K562 (cell line): ENCODE measurements around the gene TAF15. TPM values are rescaled to one million over a fixed set of nuclear protein-coding genes. Genes with fewer than 3 reads are reported as not detected.

Source experiments
- ATAC-seq: fragments of 200-7000 bp; cut with Tn5 transposase; 3 replicates; pipeline ENCODE4 v1.9.1; 2020; ENCODE audit warnings: moderate library complexity
- BruUV-seq: library from RNA; stranded (reverse); fragments of 400-500 nt; replicated peaks from 2 replicates; lab custom pipeline; 2021; lab: Mats Ljungman, UMichigan
- CTCF ChIA-PET: fragments of 300-600 bp; formaldehyde crosslinking; extraction: SDS; loops from one replicate; lab custom pipeline; 2021; ENCODE audit warnings: low intra/inter-chr PET ratio; lab: Yijun Ruan, JAX
- POLR2A ChIA-PET: fragments of 300-600, 350-650 bp; sonication (Branson Sonifier 250); formaldehyde crosslinking; extraction: SDS; loops from one replicate; lab custom pipeline; 2021; ENCODE audit warnings: antibody characterized with exemption, inconsistent platforms; lab: Yijun Ruan, JAX
- DNase-seq, 4 experiments: peaks; one replicate each; pipeline versions ENCODE4 v3.0.0 to v3.0.0-alpha.2; 2011 to 2018; ENCODE audit warnings: low spot score in 3 of 4, mixed read lengths in 3 of 4; ENCODE audit errors: extremely low read depth in 1 of 4
- FAIRE-seq: peaks from 2 replicates; lab custom pipeline; 2011; peaks lifted over from hg19 to GRCh38; lab: Jason Lieb, UNC
- H2AFZ ChIP-seq: 2 replicates; pipeline ENCODE4 v1.6.0; 2011; ENCODE audit warnings: low read depth, low read length, control low read depth, inconsistent platforms
- H3K27ac ChIP-seq: fragments of 200-600 bp; 3 replicates; pipeline ENCODE4 v1.8.0; 2011; ENCODE audit warnings: low read depth, mild to moderate bottlenecking, control low read depth, inconsistent platforms, low read length, moderate library complexity, mixed read lengths; ENCODE audit errors: extremely low read depth
- H3K27me3 ChIP-seq, 2 experiments: fragments of 300-600 bp in 1 of 2; 2 replicates in 1 of 2; 3 replicates in 1 of 2; pipeline versions ENCODE4 v1.6.0 to v1.8.0; 2011; ENCODE audit warnings: inconsistent platforms in 2 of 2, low read length in 2 of 2, mild to moderate bottlenecking in 1 of 2, mixed read lengths in 1 of 2, moderate library complexity in 1 of 2; ENCODE audit not compliant: control insufficient read depth in 2 of 2, insufficient read depth in 2 of 2
- H3K36me3 ChIP-seq: fragments of 300-600 bp; 3 replicates; pipeline ENCODE4 v1.8.0; 2011; ENCODE audit warnings: mild to moderate bottlenecking, low read length, inconsistent platforms; ENCODE audit not compliant: control insufficient read depth, insufficient read depth
- H3K4me1 ChIP-seq, 2 experiments: fragments of 200-600 bp in 1 of 2; replicated peaks in 1 of 2; 2 replicates in 1 of 2; 3 replicates in 1 of 2; pipeline versions ENCODE4 v1.5.1 to v1.8.0; 2011; ENCODE audit warnings: inconsistent platforms in 2 of 2, low read length in 2 of 2, mild to moderate bottlenecking in 1 of 2, mixed read lengths in 1 of 2, moderate library complexity in 1 of 2; ENCODE audit not compliant: control insufficient read depth in 2 of 2, insufficient read depth in 2 of 2
- H3K4me2 ChIP-seq: 2 replicates; pipeline ENCODE4 v1.6.1; 2011; ENCODE audit warnings: low read length, control low read depth, inconsistent platforms, mixed read lengths; ENCODE audit not compliant: insufficient read depth
- H3K4me3 ChIP-seq: fragments of 200-600 bp; sonication (generic), shearing (Covaris generic); 2 replicates; pipeline ENCODE4 v1.5.1; 2016; ENCODE audit warnings: control low read depth, inconsistent platforms
- H3K79me2 ChIP-seq: fragments of 200-600 bp; 3 replicates; pipeline ENCODE4 v1.8.0; 2011; ENCODE audit warnings: low read length, inconsistent platforms; ENCODE audit not compliant: control insufficient read depth, insufficient read depth
- H3K9ac ChIP-seq, 2 experiments: 2 replicates each; pipeline versions ENCODE4 v1.6.0 to v1.6.1; 2011; ENCODE audit warnings: low read depth in 2 of 2, low read length in 2 of 2, control low read depth in 1 of 2, inconsistent platforms in 1 of 2, mild to moderate bottlenecking in 1 of 2, mixed read lengths in 1 of 2; ENCODE audit not compliant: insufficient read depth in 1 of 2
- H3K9me1 ChIP-seq: one replicate; pipeline ENCODE4 v1.6.0; 2011; ENCODE audit warnings: inconsistent platforms, mild to moderate bottlenecking, low read length, moderate library complexity; ENCODE audit not compliant: control insufficient read depth, insufficient read depth
- H3K9me3 ChIP-seq: replicated peaks from 2 replicates; pipeline ENCODE4 v1.5.1; 2011; ENCODE audit warnings: low read depth, low read length, inconsistent platforms; ENCODE audit not compliant: control insufficient read depth, insufficient read depth
- H4K20me1 ChIP-seq: replicated peaks from 2 replicates; pipeline ENCODE4 v1.6.1; 2011; ENCODE audit warnings: low read length, inconsistent platforms, mixed read lengths; ENCODE audit not compliant: control insufficient read depth, insufficient read depth
- EGR1 ChIP-seq: fragments of 450-650 bp; conservative IDR thresholded peaks from 2 replicates; pipeline ENCODE4 v1.6.1; 2017; ENCODE audit warnings: mild to moderate bottlenecking
- EP300 ChIP-seq: IDR thresholded peaks from 2 replicates; pipeline ENCODE4 v1.6.1; 2012; ENCODE audit warnings: low read length, improper control_type of control experiment
- EZH2 ChIP-seq: IDR thresholded peaks from 2 replicates; pipeline ENCODE4 v1.6.1; 2012; ENCODE audit warnings: low read depth, mild to moderate bottlenecking, inconsistent platforms, low read length, borderline replicate concordance
- HDAC8 ChIP-seq: fragments of 450-650 bp; IDR thresholded peaks from 2 replicates; pipeline ENCODE4 v1.6.1; 2016; ENCODE audit warnings: mild to moderate bottlenecking, missing genetic modification characterization, moderate library complexity, missing compliant biosample characterization
- HMGN3 ChIP-seq: IDR thresholded peaks from 2 replicates; pipeline ENCODE4 v1.6.1; 2011; ENCODE audit warnings: borderline replicate concordance, low read depth, mild to moderate bottlenecking, mixed read lengths, low read length; ENCODE audit not compliant: insufficient read length; ENCODE audit errors: extremely low read depth
- SRF ChIP-seq, 2 experiments: fragments of 250-450, 450-650 bp in 1 of 2; sonication (Bioruptor Pico) in 1 of 2; sonication (generic) in 1 of 2; formaldehyde crosslinking; IDR thresholded peaks; 2 replicates each; pipeline versions ENCODE4 v1.5.0 to v1.5.1; 2020 to 2022; ENCODE audit warnings: mild to moderate bottlenecking in 1 of 2, missing genetic modification reagents in 1 of 2
- ZBTB1 ChIP-seq: sonication (generic); formaldehyde crosslinking; IDR thresholded peaks from 2 replicates; pipeline ENCODE4 v1.8.1; 2023; ENCODE audit warnings: missing genetic modification reagents, low read depth, mild to moderate bottlenecking, borderline replicate concordance
- ZBTB7A ChIP-seq: IDR thresholded peaks from 2 replicates; pipeline ENCODE4 v1.6.1; 2011; ENCODE audit warnings: low read depth, mild to moderate bottlenecking, low read length, moderate library complexity, borderline replicate concordance; ENCODE audit not compliant: control insufficient read depth
- WGBS: fragments of 100-300 bp; shearing (Covaris generic); methylation state at CpG from one replicate; pipeline ENCODE4 v1.1.6; 2016; ENCODE audit warnings: low coverage, mixed read lengths; ENCODE audit not compliant: insufficient coverage; ENCODE audit errors: missing lambda C conversion rate; 5-methylcytosine and 5-hydroxymethylcytosine counted together
- in situ Hi-C: fragments of 300-500 bp; cut with MboI; formaldehyde crosslinking; loops from 4 replicates; pipeline ENCODE4 v1.15.0; 2018; ENCODE audit warnings: inconsistent platforms, mixed read lengths
- intact Hi-C: fragments of 100-400 bp; cut with micrococcal nuclease; formaldehyde crosslinking; loops from 2 replicates; pipeline ENCODE4 v1.14.2; 2022
- polyA plus RNA-seq, 8 experiments: library from polyadenylated mRNA; depleted of rRNA in 4 of 8; stranded (reverse) in 5 of 8; unstranded in 3 of 8; fragments of >200 nt; fragmentation: Nextera tagmentation in 2 of 8; fragmentation: Illumina TruSeq in 1 of 8; extraction: Ambion mirVana in 2 of 8; extraction: Trizol in 1 of 8; gene quantifications; 2 replicates each; pipeline versions ENCODE4 v1.2.1 to v1.2.3, GENCODE V29; 2011 to 2014; ENCODE audit warnings: inconsistent platforms in 1 of 8, missing spikeins in 1 of 8
- total RNA-seq, 7 experiments: library from RNA; depleted of rRNA in 6 of 7; stranded (reverse); fragments of >200 nt in 6 of 7; fragmentation: Illumina TruSeq in 2 of 7; extraction: Trizol in 2 of 7; gene quantifications; 2 replicates each; pipeline versions ENCODE4 v1.2.1 to v1.2.3, GENCODE V29; 2011 to 2021; ENCODE audit warnings: low replicate concordance in 1 of 7
- TF ChIP-seq, protein P1 (sequence below), 2 experiments: IDR thresholded peaks; 2 replicates each; pipeline ENCODE4 v1.6.1; 2011; ENCODE audit warnings: borderline replicate concordance in 1 of 2, control low read depth in 1 of 2, low read depth in 1 of 2, low read length in 1 of 2, mild to moderate bottlenecking in 1 of 2, mixed read lengths in 1 of 2, moderate library complexity in 1 of 2; ENCODE audit not compliant: insufficient read depth in 1 of 2, insufficient read length in 1 of 2, poor library complexity in 1 of 2, severe bottlenecking in 1 of 2; ENCODE audit errors: extremely low read depth in 1 of 2

The TAF15 gene
- total and polyA plus RNA-seq, 9 of the 15 experiments (the other 6 are each of a cell fraction or from before 2014, with no cell fraction given): 4.1 to 272 (median 56.8) TPM

DNA sequence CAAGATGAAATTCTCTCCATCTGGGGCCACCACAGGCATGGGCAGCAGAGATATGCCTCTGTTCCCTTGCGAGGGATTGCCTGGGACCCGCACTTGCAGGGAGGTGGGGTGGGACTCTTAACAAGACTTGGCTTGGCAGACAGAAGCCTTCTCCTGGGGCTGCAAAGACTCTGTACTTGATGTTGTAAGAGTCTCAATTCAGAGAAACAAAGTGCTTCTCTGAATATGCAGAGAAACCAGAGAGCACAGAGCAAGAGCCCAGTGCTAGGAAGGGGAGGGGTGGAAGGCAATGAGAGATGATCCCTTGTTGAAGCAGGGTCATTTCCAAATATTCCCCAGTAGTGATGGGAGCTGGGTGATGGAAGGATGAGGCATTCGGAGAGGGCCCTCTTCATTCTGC, 16.0 kb upstream of the TAF15 start:
- ATAC-seq (no peak), FAIRE-seq (no peak), DNase-seq (peak in 1 of 4 experiments; percentile 4)
- Histone ChIP-seq H3K4me3 (no peak overlapping the region), H3K27ac (no peak overlapping the region), H3K4me2 (no peak overlapping the region), H2AFZ (no peak overlapping the region), H3K79me2 (no peaks in the 10 kb centered on the region), H3K9me3 (no peaks in the 10 kb centered on the region), H3K36me3 (no peaks in the 10 kb centered on the region), H3K9me1 (no peaks in the 10 kb centered on the region), H4K20me1 (peaks cover 4% of the 10 kb centered on the region; the same call in 1 of the 2 replicates), H3K4me1 (peaks cover 0 to 14% of the 10 kb centered on the region in 2 experiments; a peak in 4 of 5 replicates), H3K9ac (no peak overlapping the region), H3K27me3 (peaks cover 53 to 73% of the 10 kb centered on the region in 2 experiments)
- in situ Hi-C loops (no loop called here), intact Hi-C loops (no loop called here)
- no TSS peak for BruUV-seq
- ChIA-PET POLR2A (interaction anchor here (0.7 kb wide), 1 partner anchor 71 kb away, joined by 3 read pairs; no protein-coding TSS in a partner anchor), CTCF (no interaction called here)
- TF ChIP-seq EP300 (no peak), HDAC8 (tag) (no peak)
- 0% methylated on average over 2 of the region's 3 CpGs for WGBS

DNA sequence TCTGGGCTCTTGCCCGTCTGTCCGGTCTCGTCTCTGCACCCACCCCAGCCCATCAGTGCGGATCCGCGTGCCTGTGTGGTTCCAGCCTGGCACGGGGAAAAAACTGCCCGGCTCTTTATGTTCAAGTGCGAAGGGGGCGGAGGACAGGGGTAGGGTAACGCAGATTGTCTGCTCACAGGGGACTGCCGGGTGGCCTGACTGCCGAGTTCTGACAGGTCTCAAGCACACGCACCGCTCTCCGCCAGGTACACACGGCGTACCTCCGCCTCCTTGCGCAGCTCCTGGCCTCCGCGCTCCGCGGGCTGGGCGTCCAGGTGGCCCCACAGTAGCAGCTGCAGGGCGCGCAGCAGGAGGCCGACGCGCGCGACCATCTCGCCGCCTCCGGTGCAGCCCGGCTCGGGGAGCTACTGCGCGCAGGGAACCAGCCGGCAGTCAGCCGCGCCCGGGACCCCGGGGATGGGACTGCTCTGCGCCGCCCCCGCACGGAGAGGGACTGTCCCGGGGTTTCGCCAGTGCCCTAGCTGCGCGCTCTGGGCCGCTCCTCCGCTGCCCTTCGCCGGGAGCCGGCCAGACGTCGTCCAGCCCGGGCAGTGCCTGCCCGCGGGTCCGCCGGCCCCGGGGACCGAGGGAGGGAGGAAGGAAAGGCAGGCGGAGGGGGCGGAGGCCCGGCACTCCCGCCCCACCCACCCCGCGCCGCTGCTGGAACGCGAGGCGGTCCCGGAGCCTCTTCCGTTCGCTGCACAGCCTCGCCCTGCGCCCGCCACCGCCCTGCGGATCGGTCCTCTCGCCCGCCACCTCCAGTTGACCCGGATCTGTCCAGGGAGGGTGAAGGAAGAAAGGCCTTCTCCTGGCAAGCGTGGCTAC, 14.0 kb upstream of the TAF15 start, which contains the start of gene MMP28:
Gene MMP28 (minus strand): TSS at position 635 of the 864 bp plus-strand sequence. CDS start 264 bp downstream, at position 371.
- DNase-seq (peak; percentile 43 to 74 (median 66)), ATAC-seq (peak; percentile 82), FAIRE-seq (no peak)
- WGBS: 7% methylated on average over 42 of the region's 89 CpGs
- peak within 1 kb of the TSS in 1 of 2 experiments; percentile 64; a peak in 2 of 4 replicates for H3K9ac ChIP-seq
- in situ Hi-C loops: no loop called here
- TF ChIP-seq EZH2 (peak; percentile 53; the same call in 1 of the 2 replicates), HMGN3 (no peak), ZBTB7A (0 out of 2 replicates have a peak, but pooled peaks have one; percentile 29), EGR1 (peak; percentile 45), SRF (CRISPR knock-in tag; IDR thresholded peaks at IDR 0.05) (peak in 1 of 2 experiments; percentile 40; a peak in 1 of 4 replicates), ZBTB1 (CRISPR knock-in tag) (no peak)
- TF ChIP-seq, protein P1, sequence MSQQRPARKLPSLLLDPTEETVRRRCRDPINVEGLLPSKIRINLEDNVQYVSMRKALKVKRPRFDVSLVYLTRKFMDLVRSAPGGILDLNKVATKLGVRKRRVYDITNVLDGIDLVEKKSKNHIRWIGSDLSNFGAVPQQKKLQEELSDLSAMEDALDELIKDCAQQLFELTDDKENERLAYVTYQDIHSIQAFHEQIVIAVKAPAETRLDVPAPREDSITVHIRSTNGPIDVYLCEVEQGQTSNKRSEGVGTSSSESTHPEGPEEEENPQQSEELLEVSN (IDR thresholded peaks at IDR 0.05; ENCODE audit: borderline replicate concordance in 1 of 2, extremely low read depth in 1 of 2, insufficient read depth in 1 of 2, insufficient read length in 1 of 2, low read depth in 1 of 2, low read length in 1 of 2, poor library complexity in 1 of 2, severe bottlenecking in 1 of 2): peak in 1 of 2 experiments; percentile 15
- H3K27ac ChIP-seq: no peak within 1 kb of the TSS
- H3K9me3 ChIP-seq: no peaks in the 10 kb centered on the region
- ChIA-PET POLR2A (interaction anchor here (0.7 to 2.0 kb wide), 3 partner anchors 9 to 301 kb away, joined by 4 to 13 read pairs (median 5); partner anchors contain the start of gene TAF15), CTCF (interaction anchor here (0.6 kb wide), 1 partner anchor 31 kb away, joined by 3 read pairs; no protein-coding TSS in a partner anchor)
- peaks cover 4% of the 10 kb centered on the region; the same call in 1 of the 2 replicates for H4K20me1 ChIP-seq
- no TSS peak for BruUV-seq
- peaks cover 48 to 72% of the 10 kb centered on the region in 2 experiments for H3K27me3 ChIP-seq
- no peaks in the 10 kb centered on the region for H3K36me3 ChIP-seq
- peak within 1 kb of the TSS; percentile 59 for H3K4me2 ChIP-seq
- peak within 1 kb of the TSS; percentile 4; the same call in 1 of the 2 replicates for H3K4me3 ChIP-seq
- H3K4me1 ChIP-seq: peaks cover 0 to 14% of the 10 kb centered on the region in 2 experiments; a peak in 4 of 5 replicates
- intact Hi-C loops: no loop called here
- H3K79me2 ChIP-seq: no peaks in the 10 kb centered on the region
- H2AFZ ChIP-seq: 0 out of 2 replicates have a peak within 1 kb of the TSS, but pooled peaks have one; percentile 53
- H3K9me1 ChIP-seq: no peaks in the 10 kb centered on the region
